GF-D8 (cell line): Measurements from ENCODE around the gene DIAPH2.

Source experiments
- DNase-seq: peaks from one replicate; lab custom pipeline; 2025; lab: John Stamatoyannopoulos, UW

Gene DIAPH2

DNA sequence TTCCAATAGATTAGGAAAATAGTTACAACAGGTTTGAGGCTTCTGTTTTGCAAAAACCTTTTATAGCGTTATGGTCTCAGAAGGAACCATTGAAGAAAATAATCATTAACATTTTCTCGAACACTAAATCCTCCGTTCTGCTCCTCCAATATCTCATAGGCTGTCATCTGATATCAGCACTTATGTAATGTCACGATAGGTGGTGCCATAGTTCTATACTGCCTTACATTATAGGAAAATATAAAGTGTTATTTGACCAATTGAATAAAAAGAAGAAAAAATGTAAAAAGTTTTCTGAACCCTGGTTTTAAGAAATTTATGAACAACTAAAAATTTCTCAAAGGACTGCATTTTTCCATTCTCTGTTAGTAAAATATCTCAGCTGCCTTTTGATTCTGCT lies 490.5 kb downstream of the DIAPH2 start:
- DNase-seq, result no peak

DNA sequence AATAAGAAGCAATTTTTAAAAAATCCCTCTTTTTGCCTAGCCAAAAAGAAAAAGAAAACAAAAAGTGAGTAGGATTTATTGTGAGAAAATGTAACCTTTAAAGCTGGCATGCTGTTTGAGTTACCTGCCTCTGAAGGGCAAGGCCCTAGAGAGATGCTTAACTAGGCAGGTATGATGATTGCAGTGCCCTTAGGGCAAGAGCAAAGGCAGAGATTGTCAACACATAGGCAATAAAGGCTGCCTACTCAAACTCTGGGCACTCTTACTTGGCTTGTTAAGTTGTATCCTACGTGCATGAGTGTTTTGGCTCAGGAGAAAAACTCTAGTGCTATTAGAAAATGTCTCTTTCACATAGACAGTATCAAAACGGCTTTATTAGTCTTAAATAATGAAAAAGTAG lies 505.0 kb downstream of the DIAPH2 start:
- DNase-seq, result no peak

DNA sequence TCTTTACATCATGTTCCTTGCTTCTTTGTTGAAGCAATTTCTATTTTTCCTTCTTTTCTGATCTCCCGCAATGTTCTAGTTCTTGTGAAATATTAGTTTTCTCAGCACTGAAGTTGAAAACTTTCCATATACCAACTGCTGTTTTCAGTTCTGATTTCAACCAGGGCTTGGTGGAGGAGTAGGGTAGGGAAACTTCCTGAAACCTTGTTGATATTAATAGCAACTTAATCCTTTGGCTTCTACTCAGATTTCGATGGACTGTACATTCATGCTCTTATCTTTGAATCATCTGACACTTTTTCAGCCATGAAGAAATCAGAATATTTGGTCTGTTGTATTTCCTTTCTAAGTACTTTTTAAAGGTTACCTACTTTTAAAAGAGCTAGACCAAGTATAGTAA lies 514.9 kb downstream of the DIAPH2 start:
- no peak for DNase-seq

DNA sequence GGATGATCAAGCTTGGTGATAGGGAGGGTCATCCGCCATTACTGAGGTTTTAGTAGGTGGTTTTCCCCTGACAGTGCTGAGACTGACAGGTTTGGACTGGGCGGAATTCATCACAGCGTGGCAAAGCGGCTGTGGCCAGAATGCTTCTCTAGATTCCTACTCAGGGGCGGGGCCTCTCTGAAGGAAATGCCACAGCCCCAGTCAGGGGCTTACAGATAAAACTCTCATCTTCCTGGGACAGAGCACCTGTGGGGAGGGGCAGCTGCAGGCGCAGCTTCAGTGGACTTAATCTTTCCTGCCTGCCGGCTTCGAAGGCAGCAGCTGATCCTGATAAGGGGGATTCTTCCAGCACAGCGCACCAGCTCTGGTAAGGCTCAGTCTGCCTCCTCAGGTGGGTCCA lies 515.8 kb downstream of the DIAPH2 start:
- DNase-seq, result no peak

DNA sequence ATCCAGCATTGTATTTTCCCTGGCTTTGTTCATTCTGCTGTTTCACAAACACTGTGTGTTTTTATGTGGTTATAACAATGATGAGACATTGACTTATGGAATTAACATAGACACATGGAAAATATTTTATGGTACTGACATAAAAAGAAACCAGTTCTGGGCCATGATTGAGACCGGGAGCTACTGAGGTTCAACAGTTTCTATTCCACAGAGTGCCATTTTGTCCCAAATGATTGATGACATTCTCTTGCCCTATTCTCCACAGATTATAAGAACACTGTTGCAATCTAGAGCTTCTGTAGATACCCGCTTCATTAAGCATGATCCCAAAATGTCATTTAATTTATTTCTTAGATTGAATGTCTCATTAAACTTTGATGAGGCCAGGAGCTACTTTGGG lies 525.9 kb downstream of the DIAPH2 start:
- no peak for DNase-seq

DNA sequence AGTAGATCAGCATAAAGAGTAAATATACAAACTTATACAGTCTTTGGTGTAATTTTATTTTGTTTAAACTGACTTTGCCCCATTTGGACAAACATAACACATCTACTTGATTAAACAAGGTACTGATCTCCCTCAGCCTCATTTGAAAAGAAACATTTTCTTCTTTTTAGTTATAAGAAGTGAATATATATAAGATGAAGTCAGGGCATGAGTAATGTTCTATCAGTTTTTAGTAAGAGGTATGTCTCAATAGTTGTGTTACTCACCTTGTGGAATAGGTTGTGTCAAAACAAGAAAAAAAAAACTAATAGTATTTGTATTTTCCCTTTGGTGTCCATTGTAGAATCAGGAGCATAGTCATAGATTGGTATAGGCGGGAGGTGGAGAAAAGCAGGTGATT lies 526.4 kb downstream of the DIAPH2 start:
- no peak for DNase-seq

DNA sequence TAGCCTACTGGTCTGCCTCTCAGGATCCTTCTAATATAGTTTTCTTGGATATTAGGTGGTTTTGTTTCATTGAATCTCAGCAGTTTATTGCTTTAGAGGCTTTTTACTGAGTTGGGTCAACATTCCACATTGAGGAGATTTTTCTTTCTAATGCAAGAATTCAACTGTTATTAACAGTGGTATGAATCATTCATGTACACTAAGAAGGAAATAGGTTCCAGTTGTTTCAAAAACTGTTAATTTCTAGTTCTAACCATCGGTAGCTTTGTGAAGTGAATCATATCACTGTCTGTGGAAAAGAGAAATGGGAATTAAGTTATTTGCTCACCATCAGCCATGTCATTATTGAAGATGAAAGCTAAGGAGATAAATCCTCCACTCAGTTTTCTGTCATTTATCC lies 530.5 kb downstream of the DIAPH2 start:
- no peak for DNase-seq

DNA sequence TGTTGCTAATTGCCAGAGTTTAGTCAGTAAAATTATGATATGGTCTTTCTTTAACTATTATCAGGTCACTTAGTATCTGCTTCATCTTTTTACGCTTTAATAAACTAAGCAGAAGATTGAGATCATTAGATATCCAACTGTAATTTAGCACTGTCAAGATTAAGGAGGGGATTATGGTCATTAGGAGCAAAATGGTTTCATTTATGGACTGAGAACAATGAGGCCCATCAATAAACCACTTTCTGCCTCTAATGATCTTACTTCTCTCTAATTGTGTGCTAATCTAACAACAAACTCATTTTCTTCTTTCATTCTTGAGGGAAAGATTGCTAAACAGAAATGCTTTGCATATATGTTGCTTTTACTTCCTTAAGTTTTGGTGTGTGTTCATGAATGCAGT lies 539.5 kb downstream of the DIAPH2 start:
- no peak for DNase-seq

DNA sequence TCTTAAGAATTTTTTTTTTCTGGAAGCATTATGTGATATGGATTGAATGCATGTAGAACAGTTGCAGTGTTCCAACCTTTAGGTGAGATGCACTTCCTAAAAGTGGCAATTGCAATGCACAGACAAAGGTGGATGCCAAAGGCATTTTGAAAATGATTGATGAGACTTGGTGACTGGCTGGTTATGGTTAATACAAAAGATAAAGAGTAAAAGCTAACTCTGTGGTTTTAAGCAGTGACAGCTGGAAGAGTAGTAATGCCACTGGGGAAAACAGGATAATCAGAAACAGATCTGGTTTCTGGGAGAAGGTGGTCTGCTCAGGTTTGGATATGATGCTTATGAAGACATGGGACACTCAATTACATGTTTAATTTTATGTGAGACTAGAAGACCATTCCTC lies 544.7 kb downstream of the DIAPH2 start:
- DNase-seq, result no peak

DNA sequence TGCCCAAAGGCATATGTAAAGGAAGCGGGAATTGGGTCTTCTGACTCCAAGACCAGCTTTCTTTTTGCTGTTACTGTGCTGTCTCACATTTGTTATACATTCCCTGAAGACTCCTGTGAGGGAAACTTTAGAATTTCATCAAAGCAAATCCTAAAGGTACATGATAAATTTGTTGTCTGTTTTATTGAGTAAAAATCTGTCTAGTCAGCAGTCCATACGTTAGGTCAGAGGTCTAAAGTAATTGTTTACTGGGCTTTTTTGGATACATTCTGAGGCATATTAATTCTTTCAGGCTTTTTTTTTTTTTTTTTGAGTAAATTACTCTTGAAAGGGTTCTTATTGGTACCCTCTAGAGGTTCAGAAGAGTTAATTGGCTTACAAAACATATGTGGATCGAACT lies 546.3 kb downstream of the DIAPH2 start:
- no peak for DNase-seq

DNA sequence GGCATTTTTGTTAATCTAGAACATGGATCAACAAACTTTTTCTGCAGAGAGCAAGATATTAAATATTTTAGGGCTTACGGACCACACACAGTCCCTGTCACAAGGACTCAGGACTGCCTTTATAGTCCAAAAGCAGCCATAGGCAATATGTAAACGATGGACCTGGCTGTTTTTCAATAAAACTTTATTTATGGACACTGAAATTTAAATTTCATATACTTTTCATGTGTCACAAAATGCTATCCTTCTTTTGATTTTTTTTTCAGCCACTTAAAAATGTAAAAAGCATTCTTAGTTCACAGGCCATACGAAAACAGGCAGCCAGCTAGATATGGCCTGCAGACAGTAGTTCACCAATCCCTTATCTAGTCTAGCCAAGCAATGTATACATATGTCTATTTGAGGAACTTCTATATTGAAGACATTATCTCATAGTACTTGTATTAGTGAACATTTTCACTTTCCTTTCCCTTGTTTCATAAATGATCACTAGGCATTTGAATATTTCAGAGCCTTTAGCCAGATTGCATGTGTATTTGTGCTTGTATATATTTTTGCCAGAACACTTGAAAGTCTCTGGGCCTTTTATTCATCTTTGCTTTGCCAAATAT lies 549.9 kb downstream of the DIAPH2 start:
- DNase-seq, result no peak

DNA sequence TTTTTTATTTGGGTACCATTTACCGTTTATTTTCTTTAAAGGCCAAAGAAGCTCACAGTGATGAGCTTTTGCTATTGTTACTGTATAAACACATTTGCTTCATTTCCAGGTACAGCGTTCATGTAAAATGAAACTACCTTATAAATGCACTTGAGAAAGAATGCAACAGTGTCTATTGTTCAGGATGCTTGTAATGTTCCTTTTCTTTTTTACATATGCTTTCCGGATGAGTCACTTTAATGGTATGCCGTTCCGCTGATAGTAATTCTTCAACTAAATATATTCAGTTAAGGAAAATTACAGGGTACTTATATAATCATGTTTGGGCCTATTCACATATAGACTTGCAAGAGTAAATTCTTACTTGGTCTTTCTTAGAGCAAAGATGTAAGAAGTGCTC lies 554.0 kb downstream of the DIAPH2 start:
- DNase-seq, result no peak

DNA sequence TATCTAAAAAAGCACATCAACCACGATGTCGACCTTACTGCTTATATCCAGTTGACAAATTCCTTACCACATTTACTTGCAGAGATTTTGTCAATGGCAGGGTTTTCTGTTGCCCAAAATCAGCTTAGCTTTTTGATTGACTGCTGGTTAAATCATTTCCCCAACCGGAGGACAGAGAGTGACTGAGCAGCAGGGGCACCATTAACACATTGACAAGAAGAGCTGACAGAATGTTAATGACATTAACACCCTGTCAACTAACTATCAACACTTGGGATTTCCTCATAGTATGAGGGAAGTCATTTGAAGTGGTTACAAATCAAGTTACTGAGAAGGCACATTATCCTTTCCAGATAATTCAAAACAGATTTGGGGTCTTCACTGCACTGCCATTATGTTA lies 567.5 kb downstream of the DIAPH2 start:
- no peak for DNase-seq

DNA sequence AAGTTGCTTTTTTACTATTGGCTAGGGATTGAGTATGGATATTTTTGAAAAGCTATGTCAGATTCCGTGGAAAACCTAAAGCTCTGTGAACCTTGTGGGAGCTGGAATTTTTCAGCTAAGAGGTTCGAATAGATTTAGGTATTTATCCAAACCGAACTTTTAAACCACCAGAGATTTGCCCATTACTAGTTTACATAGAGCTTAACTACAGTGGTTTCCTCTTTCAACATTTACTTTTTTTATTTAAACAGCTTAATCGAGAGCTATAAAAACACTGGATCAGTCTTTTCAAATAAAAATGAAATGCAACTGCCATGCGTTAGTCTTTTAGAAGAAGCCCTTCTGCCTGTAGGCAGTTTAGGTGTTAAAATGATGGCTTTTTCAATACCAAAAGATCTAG lies 576.0 kb downstream of the DIAPH2 start:
- no peak for DNase-seq

DNA sequence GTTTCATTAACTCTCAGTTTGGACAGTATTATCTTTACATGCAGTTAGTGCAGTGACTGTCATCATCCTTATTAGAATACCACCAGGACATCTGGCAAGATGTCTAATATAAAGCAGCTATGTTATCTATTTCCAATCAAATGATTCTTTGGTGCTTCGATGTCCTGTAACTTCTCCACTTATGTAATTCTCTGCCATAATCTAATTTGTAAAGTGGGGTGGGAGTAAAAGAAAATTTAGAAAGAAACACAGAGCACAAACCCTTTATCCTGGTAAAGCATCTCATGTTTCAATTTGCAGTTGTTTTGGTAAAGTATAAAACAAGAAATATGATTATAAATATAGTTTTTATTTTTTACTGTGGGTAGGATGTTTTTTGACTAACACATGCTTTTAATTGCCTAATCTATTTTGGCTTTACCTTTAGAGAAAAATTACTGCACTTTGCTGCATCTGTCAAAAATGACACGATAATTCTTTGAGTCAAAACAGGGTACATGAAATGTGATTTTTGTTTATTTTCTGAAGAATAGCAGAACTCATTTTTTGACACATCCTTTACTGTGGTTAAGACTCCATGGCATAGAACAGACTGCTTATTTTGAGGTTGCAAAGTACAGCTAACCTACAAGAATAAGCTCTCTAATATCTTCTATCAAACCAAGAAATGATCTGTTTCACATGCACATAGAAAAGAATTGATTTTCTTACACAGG lies 581.9 kb downstream of the DIAPH2 start:
- DNase-seq, result no peak

DNA sequence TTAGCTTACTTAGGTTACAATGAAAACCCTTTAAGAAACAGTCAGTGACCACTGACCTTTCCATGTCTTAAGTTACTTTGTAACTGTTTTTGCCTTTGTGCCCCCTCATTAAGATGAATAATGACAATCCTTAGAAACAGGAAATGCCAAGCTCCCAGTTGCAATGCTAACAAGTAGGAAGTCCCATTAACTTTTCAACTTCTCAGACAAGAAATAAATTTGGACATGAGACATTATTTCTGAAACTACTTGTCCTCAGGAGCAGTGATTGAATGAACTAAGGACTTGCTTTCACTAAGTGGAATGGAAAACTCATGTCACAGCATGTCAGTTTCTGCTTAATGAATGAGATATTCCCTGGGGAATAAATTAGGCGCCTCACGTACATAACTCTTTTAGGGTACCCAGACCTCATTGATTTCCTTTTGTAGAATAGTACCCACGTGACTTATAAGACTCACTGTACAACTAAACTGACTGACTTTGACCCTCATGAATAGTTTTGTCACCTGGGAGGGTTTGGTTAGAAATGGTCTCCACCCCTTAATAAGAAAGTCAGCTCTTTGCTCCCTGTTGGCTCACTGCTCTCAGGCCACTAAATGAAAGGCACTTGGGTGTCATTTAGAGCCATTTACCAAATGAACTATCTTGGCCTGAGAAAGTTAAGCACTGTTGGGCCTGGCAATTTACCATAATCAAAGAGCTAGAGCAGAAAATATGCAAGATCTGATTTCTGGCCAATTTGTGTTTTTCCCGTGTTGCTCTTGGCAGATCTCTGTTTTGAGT lies 582.9 kb downstream of the DIAPH2 start:
- no peak for DNase-seq

DNA sequence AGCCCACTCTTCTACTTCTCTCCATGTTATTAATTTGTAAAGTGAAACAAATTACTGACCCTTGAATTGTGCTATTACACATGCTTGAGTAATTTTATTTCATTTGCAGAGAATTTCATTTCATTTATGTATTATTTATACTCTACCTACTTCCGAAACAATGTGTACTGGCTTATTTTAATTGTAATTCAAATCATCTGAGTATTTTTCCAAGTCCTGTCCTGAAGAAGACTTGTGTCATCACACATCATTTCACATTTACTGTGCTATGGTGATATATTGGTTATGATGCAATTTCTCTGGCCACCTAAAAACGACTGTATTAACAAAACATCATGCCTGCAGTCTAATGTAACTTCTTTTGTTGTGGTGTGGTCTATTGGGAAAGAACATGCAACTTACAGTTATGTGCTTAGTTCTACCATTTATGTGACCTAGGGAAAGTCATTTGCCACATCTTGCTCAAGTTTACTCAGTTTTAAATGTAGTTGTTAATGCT lies 583.6 kb downstream of the DIAPH2 start:
- DNase-seq, result no peak

DNA sequence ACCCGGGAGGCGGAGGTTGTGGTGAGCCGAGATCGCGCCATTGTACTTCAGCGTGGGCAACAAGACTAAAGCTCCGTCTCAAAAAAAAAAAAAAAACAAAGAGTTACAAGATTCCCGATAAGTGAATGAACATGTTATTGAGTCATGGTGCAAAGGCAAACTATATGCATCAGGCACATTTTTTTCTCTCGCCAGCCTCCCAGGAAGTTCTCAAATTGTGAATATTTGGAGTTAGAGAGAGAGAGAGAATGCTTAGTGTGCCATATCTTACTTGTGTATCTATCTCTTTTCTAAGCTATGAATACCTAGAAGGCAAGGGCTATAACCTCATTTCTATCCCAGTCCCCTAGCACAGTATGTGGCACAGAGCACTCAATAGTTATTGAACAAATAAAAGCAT lies 599.9 kb downstream of the DIAPH2 start:
- DNase-seq, result no peak

DNA sequence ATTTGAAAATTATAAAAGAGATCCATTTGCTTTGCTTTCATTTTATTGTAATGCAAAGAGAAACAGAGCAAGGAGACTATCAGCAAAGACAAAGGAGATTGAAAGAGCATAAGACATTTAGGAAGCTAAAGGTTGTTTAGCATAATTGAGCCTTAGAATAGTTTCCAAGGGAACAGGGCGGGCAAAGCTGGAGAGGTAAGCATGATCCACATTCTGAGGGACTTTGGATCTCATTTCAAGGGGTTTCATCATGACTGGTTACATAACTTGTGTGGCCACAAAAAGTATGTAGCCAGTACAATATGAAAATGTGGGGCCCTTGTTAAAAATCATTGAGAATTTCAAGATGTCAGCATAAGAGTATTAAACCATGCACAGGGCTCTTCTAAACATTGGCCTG lies 605.6 kb downstream of the DIAPH2 start:
- DNase-seq, result no peak

DNA sequence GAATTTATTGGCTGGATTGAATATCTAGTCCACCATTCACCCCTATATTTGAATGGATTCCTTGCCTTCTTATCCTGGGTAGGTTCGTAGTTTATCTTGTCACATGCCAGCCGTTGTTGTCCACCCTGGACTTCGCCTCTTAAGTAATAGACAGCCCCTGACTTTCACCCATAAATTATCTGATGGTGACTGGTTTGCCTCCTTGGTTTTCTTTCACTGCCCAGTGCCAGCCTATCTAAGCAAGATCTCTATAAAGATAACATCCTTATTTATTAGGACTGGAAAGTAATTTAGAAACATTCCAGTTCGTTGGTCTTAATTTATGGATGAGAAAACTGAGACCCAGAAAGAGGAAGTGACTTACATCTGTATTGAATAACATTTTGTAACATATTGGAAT lies 609.4 kb downstream of the DIAPH2 start:
- DNase-seq, result no peak

DNA sequence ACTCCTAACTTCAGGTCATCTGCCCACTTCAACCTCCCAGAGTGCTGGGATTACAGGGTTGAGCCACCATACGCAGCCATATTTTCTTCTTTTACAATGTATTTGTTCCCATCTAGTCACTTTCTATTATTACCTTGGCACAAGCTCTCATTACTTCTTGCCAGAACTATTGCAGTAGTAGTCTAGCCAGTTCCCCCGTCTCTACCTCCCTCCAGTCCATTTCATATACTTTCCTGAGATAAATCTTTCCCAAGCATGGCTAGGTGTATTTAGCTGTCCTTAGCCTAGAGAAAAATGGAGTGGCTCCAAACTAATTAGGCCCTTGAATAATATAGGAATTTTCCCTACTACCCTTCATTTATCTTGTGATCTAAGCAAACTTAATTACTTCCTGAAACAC lies 611.3 kb downstream of the DIAPH2 start:
- no peak for DNase-seq

DNA sequence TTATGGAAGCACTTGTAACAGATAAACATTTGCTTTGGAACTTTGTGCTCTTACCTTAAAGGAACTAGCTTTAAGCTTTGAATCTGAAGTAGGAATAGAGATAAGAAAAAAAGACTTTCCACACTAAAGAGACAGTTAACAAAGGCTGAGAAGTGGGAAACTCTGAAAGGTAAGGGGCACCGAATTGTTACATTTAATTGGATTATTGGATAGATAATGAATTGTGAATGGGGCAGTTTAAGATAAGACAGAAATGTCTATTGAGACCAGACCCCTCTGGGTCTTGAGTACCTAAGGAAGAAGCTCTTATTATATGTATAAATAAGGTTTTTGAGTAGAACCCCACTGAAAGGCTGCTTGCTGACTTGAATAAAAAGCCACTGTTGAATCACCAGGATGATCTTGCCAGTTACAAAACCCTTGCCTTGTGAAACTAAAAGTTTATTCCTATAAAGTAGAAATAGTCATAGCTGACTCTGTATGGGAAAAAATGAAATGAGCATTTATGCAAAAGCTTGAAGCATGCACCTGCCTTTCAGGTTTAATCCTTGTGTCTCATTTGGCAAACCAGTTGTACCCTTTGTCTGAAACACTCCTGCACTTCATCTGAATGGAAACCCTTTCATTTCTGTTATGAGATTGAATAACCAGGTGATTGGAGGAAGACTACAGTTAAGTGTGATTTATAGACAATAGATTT lies 622.3 kb downstream of the DIAPH2 start:
- DNase-seq, result no peak

DNA sequence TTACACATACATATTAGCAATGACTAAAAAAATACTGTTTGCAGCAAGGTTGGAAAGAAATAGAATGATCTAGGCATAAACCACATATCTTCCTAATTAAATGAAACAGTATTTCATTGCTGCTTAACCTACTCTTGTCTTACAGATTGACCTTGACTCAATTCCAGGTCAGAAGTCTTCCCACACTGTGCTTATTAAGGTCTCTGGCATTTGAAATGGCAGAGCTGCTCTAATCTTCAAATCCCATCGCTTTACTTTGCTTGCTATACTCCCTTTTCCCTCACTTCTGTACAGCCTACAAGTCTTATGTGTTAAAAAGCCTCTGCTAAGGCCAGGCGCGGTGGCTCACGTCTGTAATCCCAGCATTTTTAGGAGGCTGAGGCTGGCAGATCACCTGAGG lies 623.5 kb downstream of the DIAPH2 start:
- DNase-seq, result no peak
